NCI-H345 treated with DMSO at 0.1 percent for 48 hours (cell line): ENCODE results near the gene CRLF3.
"Not testable (repeated sequence)": the region's sequence is repeated elsewhere in the genome, so short reads cannot be mapped to it uniquely, and the experiment has no call there.

Experiments used
- DNase-seq: peaks from one replicate; lab custom pipeline; 2025; ENCODE audit not compliant: unreplicated experiment; lab: John Stamatoyannopoulos, UW

The CRLF3 gene

GRCh38 chr17:30814860-30815259 is 9.6 kb downstream of the CRLF3 start:
- not testable (repeated sequence) for DNase-seq

GRCh38 chr17:30814236-30814635 is 10.3 kb downstream of the CRLF3 start:
- not testable (repeated sequence) for DNase-seq

DNA sequence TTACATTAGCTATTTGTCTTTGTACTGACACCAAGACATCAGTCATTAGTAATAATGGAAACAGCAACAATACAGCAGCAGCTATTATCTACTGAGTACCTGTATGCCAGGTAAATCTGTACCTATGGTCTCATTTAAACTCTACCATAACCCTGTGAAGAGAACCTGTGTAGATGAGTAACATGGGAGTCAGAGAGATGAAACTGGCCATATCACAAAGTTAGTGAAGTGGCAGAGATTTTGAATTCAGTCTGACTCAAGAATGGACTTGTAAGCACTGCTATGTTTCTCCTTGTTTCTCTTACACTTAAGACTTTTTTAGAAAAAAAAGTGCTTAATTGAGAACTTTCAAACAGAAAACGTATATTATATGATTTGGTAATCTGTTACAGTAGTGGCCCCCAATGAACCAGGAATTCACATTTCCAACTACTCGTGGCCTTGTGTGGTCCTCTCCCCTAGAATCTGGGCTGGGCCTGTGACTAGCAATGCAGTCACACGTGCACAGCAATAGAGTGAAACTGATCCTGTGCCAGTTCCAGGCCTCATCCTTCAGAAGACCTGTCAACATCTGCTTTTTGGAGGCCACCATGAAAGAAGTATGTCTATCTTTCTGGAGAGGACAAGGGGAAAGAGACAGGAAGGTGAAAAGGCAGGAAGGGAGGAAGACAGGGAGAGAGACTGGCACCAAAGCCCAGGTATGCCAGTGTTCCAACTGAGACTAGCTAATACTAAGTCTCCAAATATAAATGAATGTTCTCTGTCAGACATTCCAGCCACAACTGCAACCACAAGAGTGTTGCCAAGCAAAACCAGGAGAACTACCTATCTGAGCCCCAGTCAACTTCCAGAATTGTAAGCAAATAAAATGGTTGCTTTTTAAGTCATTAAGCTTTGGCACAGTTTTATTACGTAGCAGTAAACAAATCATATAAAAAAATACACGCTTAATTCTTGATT is 12.0 kb downstream of the CRLF3 start:
- no peak for DNase-seq

DNA sequence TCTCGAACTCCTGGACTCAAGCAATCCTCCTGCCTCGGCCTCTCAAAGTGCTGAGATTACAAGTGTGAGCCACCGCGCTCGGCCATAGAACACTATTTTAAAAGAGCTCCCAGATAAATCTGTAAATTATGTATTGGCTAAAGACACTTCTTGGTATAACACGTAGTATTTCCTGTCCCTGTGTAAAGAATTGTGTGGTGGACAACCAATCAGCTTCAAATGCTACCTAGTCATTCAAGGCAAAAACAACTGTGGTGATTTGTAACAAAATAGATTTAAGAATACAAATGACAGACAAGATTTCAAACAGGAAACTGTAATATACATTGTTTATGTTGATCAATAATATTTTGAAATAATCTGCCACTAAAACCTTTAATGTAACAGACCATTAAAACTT is 14.6 kb downstream of the CRLF3 start:
- no peak for DNase-seq

DNA sequence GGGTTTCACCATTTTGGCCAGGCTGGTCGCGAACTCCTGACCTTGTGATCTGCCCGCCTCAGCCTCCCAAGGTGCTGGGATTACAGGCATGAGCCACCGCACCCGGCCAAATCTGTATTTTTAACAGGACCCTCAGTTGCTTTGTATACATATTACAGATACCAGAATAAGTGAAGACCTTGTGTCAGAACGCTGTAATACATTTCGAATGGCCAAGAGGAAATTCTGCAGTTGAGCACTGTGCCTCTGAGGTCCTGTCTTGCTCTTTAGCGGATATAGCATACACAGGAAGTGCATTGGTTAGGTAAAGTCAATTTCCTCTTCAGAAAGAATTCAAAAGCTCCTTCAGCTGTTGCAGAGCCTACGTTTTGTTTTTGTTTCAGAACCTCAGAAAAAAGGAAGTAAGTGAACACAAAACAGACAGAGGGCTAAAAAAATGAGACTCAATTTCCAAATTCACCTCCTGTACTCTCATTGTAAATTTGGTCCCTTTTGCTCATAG is 15.7 kb downstream of the CRLF3 start:
- no peak for DNase-seq

DNA sequence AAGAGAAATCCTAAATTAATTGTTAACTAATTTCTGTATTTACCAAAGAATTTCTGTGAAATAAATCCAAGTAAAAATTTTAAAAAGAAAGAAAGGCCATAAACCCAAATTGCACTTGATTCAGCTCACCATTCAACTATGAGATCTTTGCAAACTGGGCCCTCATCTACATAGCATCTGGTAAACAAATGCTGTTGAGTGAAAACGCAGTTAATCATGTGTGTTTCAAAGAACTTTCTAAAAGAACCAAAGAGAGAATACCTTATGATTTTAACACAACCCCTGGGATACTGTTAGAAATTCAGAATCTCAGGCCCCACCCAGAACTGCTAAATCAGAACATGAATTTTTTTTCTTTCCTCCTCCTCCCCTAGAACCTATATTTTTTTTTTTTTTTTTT is 16.6 kb downstream of the CRLF3 start:
- DNase-seq, result no peak

GRCh38 chr17:30805944-30806456 is 18.5 kb downstream of the CRLF3 start:
- DNase-seq, result no peak

GRCh38 chr17:30801671-30802070 is 22.8 kb downstream of the CRLF3 start:
- no peak for DNase-seq

GRCh38 chr17:30796016-30796415 is 28.5 kb downstream of the CRLF3 start:
- DNase-seq, result no peak

DNA sequence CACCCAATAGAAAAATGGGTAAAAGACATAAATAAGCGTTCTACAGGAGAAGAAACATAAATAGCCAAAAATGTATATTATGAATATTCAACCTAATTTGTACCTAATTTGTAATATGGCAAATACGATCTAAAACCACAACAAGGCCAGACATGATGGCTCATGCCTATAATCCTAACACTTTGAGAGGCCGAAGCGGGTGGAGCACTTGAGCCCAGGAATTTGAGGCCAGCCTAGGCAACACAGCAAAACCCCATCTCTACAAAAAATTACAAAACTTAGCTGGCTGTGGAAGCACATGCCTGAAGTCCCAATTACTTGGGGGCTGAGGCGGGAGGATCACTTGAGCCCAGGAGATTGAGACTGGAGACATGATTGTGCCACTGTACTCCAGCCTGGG is 30.1 kb downstream of the CRLF3 start:
- DNase-seq, result no peak

DNA sequence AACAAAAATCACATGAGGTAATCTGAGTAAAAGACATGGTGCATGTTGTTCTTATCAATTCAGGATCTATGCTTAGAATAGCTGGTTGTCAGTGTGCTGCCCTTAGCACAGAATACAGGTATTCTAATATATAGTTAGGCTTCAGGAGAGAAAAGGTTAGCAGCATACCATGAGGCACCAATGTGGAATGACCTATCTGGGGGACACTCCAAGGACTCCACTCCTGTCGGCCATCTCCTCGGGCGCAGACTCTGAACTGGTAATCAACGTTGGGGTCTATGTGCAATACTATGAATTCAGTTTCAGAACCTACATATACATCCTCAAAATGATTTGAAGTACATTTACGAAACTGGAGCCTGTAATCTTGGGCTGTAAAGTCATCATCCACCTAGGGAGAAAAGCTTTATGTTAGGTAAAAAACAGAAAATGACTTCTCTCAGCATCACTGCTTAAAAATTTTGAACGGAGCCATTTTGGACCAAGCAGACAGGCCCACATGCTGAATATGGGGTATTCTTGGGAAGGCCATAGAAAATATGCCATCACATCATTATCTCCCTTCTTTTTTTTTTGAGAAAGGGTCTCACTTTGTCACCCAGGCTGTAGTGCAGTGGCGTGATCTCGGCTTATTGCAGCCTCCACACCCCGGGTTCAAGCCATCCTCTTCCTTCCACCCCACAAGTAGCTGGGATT is 31.1 kb downstream of the CRLF3 start:
- no peak for DNase-seq

DNA sequence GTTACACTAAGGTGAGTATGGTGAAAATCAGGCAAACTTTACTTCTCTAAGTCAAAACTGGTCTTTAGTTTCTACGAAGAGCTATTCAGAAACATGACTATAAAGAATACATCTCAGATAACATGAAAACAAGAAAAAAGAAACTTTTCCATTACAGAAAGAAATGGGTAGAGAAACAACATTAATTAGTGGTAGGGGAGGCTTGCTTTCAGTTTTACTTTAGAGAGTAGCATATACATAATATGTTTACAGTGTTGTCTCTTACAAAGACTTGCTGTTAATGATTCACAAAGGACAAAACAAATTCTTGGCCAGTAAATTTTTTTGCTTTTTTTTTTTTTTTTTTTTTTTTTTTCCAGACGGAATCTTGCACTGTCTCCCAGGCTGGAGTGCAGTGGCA is 34.2 kb downstream of the CRLF3 start:
- no peak for DNase-seq

DNA sequence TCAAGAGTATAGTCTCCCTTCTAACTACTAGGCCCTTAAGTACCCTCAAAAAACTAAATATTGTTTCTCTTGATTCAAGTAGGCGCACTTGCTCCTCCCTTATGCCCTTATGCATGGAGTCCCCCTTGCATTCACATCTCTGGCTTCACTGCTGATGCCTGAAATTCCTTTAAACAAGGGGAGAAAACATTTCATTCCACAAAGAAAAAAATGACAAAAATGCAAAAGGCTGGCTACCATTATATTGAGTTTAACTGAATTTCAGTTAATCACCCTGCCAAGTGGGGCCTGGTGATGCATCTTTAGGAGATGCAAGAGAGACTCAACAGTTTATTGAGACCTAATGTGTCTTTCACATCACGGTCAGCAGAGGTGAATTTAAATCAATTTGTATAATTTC is 35.6 kb downstream of the CRLF3 start:
- DNase-seq, result no peak

- no peak for DNase-seq
Measured at GRCh38 chr17:30782206-30782605, 42.3 kb downstream of the CRLF3 start.

DNA sequence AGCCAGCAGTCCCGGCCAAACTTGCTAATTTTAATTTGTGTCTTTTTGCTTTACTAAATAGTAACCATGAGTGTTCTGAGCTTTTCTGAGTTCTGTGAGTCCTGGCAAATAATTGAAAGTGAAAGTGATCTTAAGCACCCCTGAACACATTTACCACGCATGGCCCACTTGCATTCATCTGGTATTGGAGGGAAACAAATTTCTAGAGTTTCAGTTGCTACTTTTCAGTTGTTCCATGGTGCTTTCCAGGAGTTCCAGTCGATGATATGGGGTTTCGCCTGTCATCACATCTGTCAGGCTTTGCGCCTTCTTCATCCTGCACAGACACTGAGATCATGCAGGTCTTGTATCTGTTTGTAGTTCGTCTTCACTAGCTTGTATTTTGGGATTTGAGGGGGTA is 44.1 kb downstream of the CRLF3 start:
- no peak for DNase-seq

DNA sequence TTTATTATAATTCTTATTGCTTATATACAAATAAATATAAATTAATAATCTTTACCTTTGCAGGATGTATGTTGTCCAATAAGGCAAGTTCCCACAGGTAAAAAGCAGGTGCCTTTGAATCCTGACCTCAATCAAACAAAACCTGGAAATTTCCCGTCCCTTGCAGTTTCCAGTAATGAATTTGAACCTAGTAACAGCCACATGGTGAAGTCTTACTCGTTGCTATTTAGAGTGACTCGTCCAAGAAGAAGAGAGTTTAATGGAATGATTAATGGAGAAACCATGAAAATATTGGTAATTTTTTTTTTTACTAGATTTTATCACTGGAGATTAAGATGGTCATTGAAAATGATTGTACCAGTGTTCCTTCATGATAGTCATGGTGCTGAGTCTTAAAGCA is 55.7 kb downstream of the CRLF3 start:
- DNase-seq, result not testable (repeated sequence)

- not testable (repeated sequence) for DNase-seq
Measured at GRCh38 chr17:30767641-30768404, 56.7 kb downstream of the CRLF3 start.

- DNase-seq, result no peak
Measured at GRCh38 chr17:30761060-30761459, 63.4 kb downstream of the CRLF3 start.

- not testable (repeated sequence) for DNase-seq
Measured at GRCh38 chr17:30753291-30753690, 71.2 kb downstream of the CRLF3 start.

GRCh38 chr17:30750982-30751381 is 73.5 kb downstream of the CRLF3 start:
- DNase-seq, result not testable (repeated sequence)

- DNase-seq, result not testable (repeated sequence)
Measured at GRCh38 chr17:30747621-30748020, 76.9 kb downstream of the CRLF3 start.
